ENCODE data around the gene SHISA9.
"Not testable (repeated sequence)": the region's sequence is repeated elsewhere in the genome, so short reads cannot be mapped to it uniquely, and the experiment has no call there.

Gene SHISA9
- long read RNA-seq, partial matches to known transcripts, result 0 of 1 reads
- long read RNA-seq, other reads (novel, unspliced or antisense), result 1 of 1 reads

GRCh38 chr16:12901597-12902461, at the start of gene SHISA9:
Gene SHISA9 (plus strand): TSS chr16:12901598.
- H3K27me3 ChIP-seq (ENCODE audit: insufficient read depth, poor library complexity, severe bottlenecking), result peaks cover 49% of the 10 kb centered on the region
- DNase-seq (ENCODE audit: low read depth in 1 of 2, low spot score in 1 of 2), result no peak
- TF ChIP-seq GABPA (IDR thresholded peaks at IDR 0.05; ENCODE audit: low read depth), result no peak
- no peak for TF ChIP-seq SPI1 (IDR thresholded peaks at IDR 0.05; ENCODE audit: borderline replicate concordance, low read depth)
- TF ChIP-seq POLR2AphosphoS5 (IDR thresholded peaks at IDR 0.05; ENCODE audit: low read depth), result no peak
- no peak for TF ChIP-seq REST (IDR thresholded peaks at IDR 0.05; ENCODE audit: insufficient replicate concordance, low read depth)
- no peak for TF ChIP-seq CTCF (IDR thresholded peaks at IDR 0.05; ENCODE audit: insufficient read depth, low read length)
- no peak within 1 kb of the TSS for H3K4me3 ChIP-seq (replicated peaks; ENCODE audit: insufficient read depth, low read length)
- H3K27ac ChIP-seq (replicated peaks), result no peak within 1 kb of the TSS

- Histone ChIP-seq H3K27ac (replicated peaks) (no peak overlapping the region), H3K4me3 (replicated peaks; ENCODE audit: insufficient read depth, low read length) (no peak overlapping the region), H3K27me3 (ENCODE audit: insufficient read depth, poor library complexity, severe bottlenecking) (no peaks in the 10 kb centered on the region)
- no peak for DNase-seq (ENCODE audit: low read depth in 1 of 2, low spot score in 1 of 2)
- TF ChIP-seq REST (IDR thresholded peaks at IDR 0.05; ENCODE audit: insufficient replicate concordance, low read depth), result no peak
- no peak for TF ChIP-seq SPI1 (IDR thresholded peaks at IDR 0.05; ENCODE audit: borderline replicate concordance, low read depth)
- no peak for TF ChIP-seq POLR2AphosphoS5 (IDR thresholded peaks at IDR 0.05; ENCODE audit: low read depth)
- no peak for TF ChIP-seq GABPA (IDR thresholded peaks at IDR 0.05; ENCODE audit: low read depth)
- TF ChIP-seq CTCF (IDR thresholded peaks at IDR 0.05; ENCODE audit: insufficient read depth, low read length), result no peak
These were observed 47.4 kb upstream of the SHISA9 start for GRCh38 chr16:12853972-12854371.

DNA sequence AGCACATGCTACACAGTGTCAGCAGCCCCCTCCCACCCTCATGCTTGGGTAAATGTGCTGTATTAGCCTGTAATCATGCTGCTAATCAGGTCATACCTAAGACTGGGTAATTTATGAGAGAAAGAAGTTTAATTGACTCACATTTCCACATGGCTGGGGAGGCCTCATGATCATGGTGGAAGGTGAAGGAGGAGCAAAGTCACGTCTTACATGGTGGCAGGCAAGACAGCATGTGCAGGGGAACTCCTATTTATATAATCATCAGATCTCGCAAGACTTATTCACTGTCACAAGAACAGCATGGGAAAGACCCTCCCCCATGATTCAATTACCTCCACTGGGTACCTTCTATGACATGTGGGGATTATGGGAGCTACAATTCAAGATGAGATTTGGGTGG, 44.0 kb upstream of the SHISA9 start:
- not testable (repeated sequence) for H3K4me3 ChIP-seq (replicated peaks; ENCODE audit: insufficient read depth, low read length); H3K27ac ChIP-seq (replicated peaks); DNase-seq (ENCODE audit: low read depth in 1 of 2, low spot score in 1 of 2); H3K27me3 ChIP-seq (ENCODE audit: insufficient read depth, poor library complexity, severe bottlenecking)

GRCh38 chr16:12862327-12862726, 39.1 kb upstream of the SHISA9 start:
- no peaks in the 10 kb centered on the region for H3K27me3 ChIP-seq (ENCODE audit: insufficient read depth, poor library complexity, severe bottlenecking)
- no peak for DNase-seq (ENCODE audit: low read depth in 1 of 2, low spot score in 1 of 2)
- no peak overlapping the region for H3K4me3 ChIP-seq (replicated peaks; ENCODE audit: insufficient read depth, low read length)
- no peak overlapping the region for H3K27ac ChIP-seq (replicated peaks)
- no peak for TF ChIP-seq REST (IDR thresholded peaks at IDR 0.05; ENCODE audit: insufficient replicate concordance, low read depth)
- no peak for TF ChIP-seq SPI1 (IDR thresholded peaks at IDR 0.05; ENCODE audit: borderline replicate concordance, low read depth)

All from HL-60 (cell line).